ENCODE results near the gene KCNAB3.

DNA sequence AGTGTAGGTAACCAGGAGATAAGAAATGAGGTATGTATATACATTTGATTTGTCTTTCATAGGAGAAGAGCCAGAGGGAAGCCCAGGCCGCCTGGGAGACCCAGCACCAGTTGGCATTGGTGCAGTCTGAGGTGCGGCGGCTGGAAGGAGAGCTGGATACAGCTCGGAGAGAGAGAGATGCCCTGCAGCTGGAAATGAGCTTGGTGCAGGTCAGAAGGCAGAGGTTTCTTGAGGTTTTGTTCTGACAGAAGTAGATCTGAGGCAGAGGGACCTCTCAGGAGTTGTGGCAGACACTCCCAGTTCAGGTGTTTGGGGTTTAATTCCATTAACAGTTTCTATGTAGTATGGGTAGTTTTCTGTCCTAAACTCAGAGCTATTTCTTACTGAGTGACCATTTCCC, 10.4 kb upstream of the KCNAB3 start:
- TF ChIP-seq, protein P1, sequence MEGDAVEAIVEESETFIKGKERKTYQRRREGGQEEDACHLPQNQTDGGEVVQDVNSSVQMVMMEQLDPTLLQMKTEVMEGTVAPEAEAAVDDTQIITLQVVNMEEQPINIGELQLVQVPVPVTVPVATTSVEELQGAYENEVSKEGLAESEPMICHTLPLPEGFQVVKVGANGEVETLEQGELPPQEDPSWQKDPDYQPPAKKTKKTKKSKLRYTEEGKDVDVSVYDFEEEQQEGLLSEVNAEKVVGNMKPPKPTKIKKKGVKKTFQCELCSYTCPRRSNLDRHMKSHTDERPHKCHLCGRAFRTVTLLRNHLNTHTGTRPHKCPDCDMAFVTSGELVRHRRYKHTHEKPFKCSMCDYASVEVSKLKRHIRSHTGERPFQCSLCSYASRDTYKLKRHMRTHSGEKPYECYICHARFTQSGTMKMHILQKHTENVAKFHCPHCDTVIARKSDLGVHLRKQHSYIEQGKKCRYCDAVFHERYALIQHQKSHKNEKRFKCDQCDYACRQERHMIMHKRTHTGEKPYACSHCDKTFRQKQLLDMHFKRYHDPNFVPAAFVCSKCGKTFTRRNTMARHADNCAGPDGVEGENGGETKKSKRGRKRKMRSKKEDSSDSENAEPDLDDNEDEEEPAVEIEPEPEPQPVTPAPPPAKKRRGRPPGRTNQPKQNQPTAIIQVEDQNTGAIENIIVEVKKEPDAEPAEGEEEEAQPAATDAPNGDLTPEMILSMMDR (IDR thresholded peaks at IDR 0.05): no peak
- TF ChIP-seq POLR2AphosphoS5 (IDR thresholded peaks at IDR 0.05): no peak
- TF ChIP-seq POLR2A (IDR thresholded peaks at IDR 0.05): no peak

Data from suprapubic skin (tissue), 4 donors.